PC-9 (cell line): ENCODE results near the gene MITF.

Experiments
- EZH2 ChIP-seq: fragments of 200-600 bp; sonication (generic); IDR thresholded peaks from 2 replicates; pipeline ENCODE4 v1.8.0; 2017; ENCODE audit warnings: antibody characterized with exemption, low read depth
- TF ChIP-seq, protein P1 (sequence below): fragments of 200-600 bp; sonication (generic); conservative IDR thresholded peaks from 2 replicates; pipeline ENCODE4 v1.6.1; 2017; ENCODE audit warnings: mixed run types, antibody characterized with exemption, mild to moderate bottlenecking, moderate library complexity

DNA sequence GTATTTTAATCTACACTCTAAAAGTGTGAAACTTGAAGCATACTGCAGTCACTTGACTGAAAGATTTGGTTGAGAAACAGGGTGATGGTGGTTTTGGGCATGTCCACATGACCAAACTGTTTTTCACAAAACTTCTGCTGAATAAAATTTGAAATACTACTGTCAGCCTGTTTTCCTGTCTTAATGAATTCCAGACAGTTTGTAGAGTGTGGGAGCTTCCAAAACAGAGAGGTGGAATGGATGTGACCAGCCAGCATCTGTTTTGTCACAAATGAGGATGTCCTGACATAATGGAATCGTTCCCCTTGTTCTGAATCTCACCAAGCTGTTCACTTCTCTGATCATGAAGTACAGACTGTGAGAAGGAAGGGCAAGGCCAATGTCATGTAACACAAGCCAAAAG is 11.8 kb downstream of the MITF start:
- TF ChIP-seq, protein P1, sequence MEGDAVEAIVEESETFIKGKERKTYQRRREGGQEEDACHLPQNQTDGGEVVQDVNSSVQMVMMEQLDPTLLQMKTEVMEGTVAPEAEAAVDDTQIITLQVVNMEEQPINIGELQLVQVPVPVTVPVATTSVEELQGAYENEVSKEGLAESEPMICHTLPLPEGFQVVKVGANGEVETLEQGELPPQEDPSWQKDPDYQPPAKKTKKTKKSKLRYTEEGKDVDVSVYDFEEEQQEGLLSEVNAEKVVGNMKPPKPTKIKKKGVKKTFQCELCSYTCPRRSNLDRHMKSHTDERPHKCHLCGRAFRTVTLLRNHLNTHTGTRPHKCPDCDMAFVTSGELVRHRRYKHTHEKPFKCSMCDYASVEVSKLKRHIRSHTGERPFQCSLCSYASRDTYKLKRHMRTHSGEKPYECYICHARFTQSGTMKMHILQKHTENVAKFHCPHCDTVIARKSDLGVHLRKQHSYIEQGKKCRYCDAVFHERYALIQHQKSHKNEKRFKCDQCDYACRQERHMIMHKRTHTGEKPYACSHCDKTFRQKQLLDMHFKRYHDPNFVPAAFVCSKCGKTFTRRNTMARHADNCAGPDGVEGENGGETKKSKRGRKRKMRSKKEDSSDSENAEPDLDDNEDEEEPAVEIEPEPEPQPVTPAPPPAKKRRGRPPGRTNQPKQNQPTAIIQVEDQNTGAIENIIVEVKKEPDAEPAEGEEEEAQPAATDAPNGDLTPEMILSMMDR = no peak
- TF ChIP-seq EZH2 = no peak
